Endodermal cell (in vitro differentiated cells): ENCODE results near the gene ZNF385A. TPM values are rescaled to one million over a fixed set of nuclear protein-coding genes. Genes with fewer than 3 reads are reported as not detected.

ENCODE experiments used
- DNase-seq: peaks from one replicate; pipeline ENCODE4 v3.0.0-alpha.2; 2017
- H3K27ac ChIP-seq: 2 replicates; pipeline ENCODE4 v1.5.1; 2013; ENCODE audit warnings: mild to moderate bottlenecking, low read depth, low read length, moderate library complexity
- H3K27me3 ChIP-seq: 2 replicates; pipeline ENCODE4 v1.6.1; 2013; ENCODE audit warnings: mild to moderate bottlenecking, low read length, moderate library complexity; ENCODE audit not compliant: insufficient read depth, control insufficient read depth, poor library complexity, severe bottlenecking
- H3K36me3 ChIP-seq: 2 replicates; pipeline ENCODE4 v1.7.0; 2013; ENCODE audit warnings: mild to moderate bottlenecking, low read length, moderate library complexity; ENCODE audit not compliant: control insufficient read depth, insufficient read depth
- H3K4me1 ChIP-seq: one replicate; pipeline ENCODE4 v1.7.0; 2013; ENCODE audit warnings: low read length; ENCODE audit not compliant: control insufficient read depth, insufficient read depth
- H3K4me3 ChIP-seq: 2 replicates; pipeline ENCODE4 v1.5.1; 2013; ENCODE audit warnings: mild to moderate bottlenecking, low read length, moderate library complexity
- H3K9ac ChIP-seq: 2 replicates; pipeline ENCODE4 v1.6.1; 2013; ENCODE audit warnings: mild to moderate bottlenecking, low read length, moderate library complexity; ENCODE audit not compliant: poor library complexity, severe bottlenecking; ENCODE audit errors: extremely low read depth
- H3K9me3 ChIP-seq: 2 replicates; pipeline ENCODE4 v1.6.1; 2013; ENCODE audit warnings: mild to moderate bottlenecking, low read length, moderate library complexity; ENCODE audit not compliant: control insufficient read depth
- H3K27ac Mint-ChIP-seq: 2 replicates; pipeline ENCODE4 v1.8.0; 2020; ENCODE audit warnings: mixed read lengths
- H3K27me3 Mint-ChIP-seq: 2 replicates; pipeline ENCODE4 v1.8.0; 2021; ENCODE audit warnings: mild to moderate bottlenecking, mixed read lengths; ENCODE audit not compliant: insufficient read depth
- H3K36me3 Mint-ChIP-seq: 2 replicates; pipeline ENCODE4 v1.8.0; 2020; ENCODE audit warnings: low read depth, mixed read lengths
- H3K4me1 Mint-ChIP-seq: 2 replicates; pipeline ENCODE4 v1.8.0; 2020; ENCODE audit warnings: mixed read lengths
- H3K4me3 Mint-ChIP-seq: 2 replicates; pipeline ENCODE4 v1.8.0; 2020; ENCODE audit warnings: mild to moderate bottlenecking, moderate library complexity, mixed read lengths
- H3K9me3 Mint-ChIP-seq: 2 replicates; pipeline ENCODE4 v1.8.0; 2020; ENCODE audit warnings: mild to moderate bottlenecking, mixed read lengths
- CTCF ChIP-seq: fragments of 200-600 bp; sonication (generic); conservative IDR thresholded peaks from 2 replicates; pipeline ENCODE4 v1.5.0; 2021; ENCODE audit warnings: antibody characterized with exemption, mild to moderate bottlenecking
- WGBS, 2 experiments: methylation state at CpG; one replicate each; pipeline versions ENCODE4 v1.1.5 to v1.1.7; 2013; ENCODE audit warnings: missing lambda C conversion rate in 2 of 2, mixed read lengths in 1 of 2; ENCODE audit not compliant: insufficient coverage in 1 of 2, insufficient read length in 1 of 2; 5-methylcytosine and 5-hydroxymethylcytosine counted together
- microRNA-seq: library from miRNA; unstranded; fragments of <30 nt; microRNA quantifications from one replicate; pipeline ENCODE4 v1.2.0, GENCODE V29; 2020; ENCODE audit warnings: borderline microRNAs expressed
- total RNA-seq, 2 donors: library from RNA; stranded (reverse); fragmentation: NEBNext Ultra II Directional in 1 of 2; extraction: Animal tissue kit (Norgen Biotek cat#: 25700) in 1 of 2; gene quantifications; 2 replicates in 1 of 2; 3 replicates in 1 of 2; pipeline ENCODE4 v1.2.1, GENCODE V29; 2021

The ZNF385A gene
- total RNA-seq, 2 donors from 2014 or later: 10.5 to 16.3 TPM

GRCh38 chr12:54324617-54325441 is 59.7 kb downstream of the ZNF385A start, which contains the start of gene COPZ1:
Gene COPZ1 (plus strand): TSS chr12:54325131. CDS start chr12:54325164, 33 bp downstream.
- Mint-ChIP-seq H3K27ac (peak within 1 kb of the TSS; percentile 100), H3K36me3 (no peaks in the 10 kb centered on the region), H3K9me3 (no peaks in the 10 kb centered on the region), H3K4me1 (peaks cover 16% of the 10 kb centered on the region), H3K4me3 (peak within 1 kb of the TSS; percentile 100), H3K27me3 (no peaks in the 10 kb centered on the region)
- peak; percentile 99 for DNase-seq
- no peaks in the 10 kb centered on the region for H3K36me3 ChIP-seq
- TF ChIP-seq CTCF: peak; percentile 91
- H3K27me3 ChIP-seq: no peaks in the 10 kb centered on the region
- no peaks in the 10 kb centered on the region for H3K9me3 ChIP-seq
- WGBS, 2 experiments: 2 to 3% methylated on average over 22 to 34 of the region's 34 CpGs
- peak within 1 kb of the TSS; percentile 81 for H3K27ac ChIP-seq
- peak within 1 kb of the TSS; percentile 97 for H3K9ac ChIP-seq
- H3K4me3 ChIP-seq: peak within 1 kb of the TSS; percentile 96
- peaks cover 2% of the 10 kb centered on the region for H3K4me1 ChIP-seq

GRCh38 chr12:54321363-54321762 is 63.2 kb downstream of the ZNF385A start:
- peaks cover 3% of the 10 kb centered on the region for H3K4me1 Mint-ChIP-seq
- Histone ChIP-seq H3K36me3 (no peaks in the 10 kb centered on the region), H3K27ac (no peak overlapping the region), H3K9ac (no peak overlapping the region), H3K9me3 (no peaks in the 10 kb centered on the region), H3K4me3 (no peak overlapping the region), H3K4me1 (no peaks in the 10 kb centered on the region), H3K27me3 (no peaks in the 10 kb centered on the region)
- no peaks in the 10 kb centered on the region for H3K36me3 Mint-ChIP-seq
- WGBS, 2 experiments: 90 to 93% methylated on average over 5 of the region's 5 CpGs
- H3K4me3 Mint-ChIP-seq: no peak overlapping the region
- H3K27ac Mint-ChIP-seq: no peak overlapping the region
- TF ChIP-seq CTCF: no peak
- no peaks in the 10 kb centered on the region for H3K27me3 Mint-ChIP-seq
- no peaks in the 10 kb centered on the region for H3K9me3 Mint-ChIP-seq
- no peak for DNase-seq

Small RNA genes lying within 50 kb of the gene (microRNA-seq; reads per million reads assigned to microRNA genes)
- 38.0 reads per million, percentile 64 among the genes with 10 or more reads in this experiment for gene MIR148B

Other genes with a start within 250 kb of the ZNF385A start
- gene SMUG1, start 195.7 kb downstream of the ZNF385A start, total RNA-seq: 10 to 100 TPM; 32.4 to 37.2 TPM
- 100 to 1,000 TPM; 230 to 341 TPM for gene CBX5, start 104.6 kb downstream of the ZNF385A start, total RNA-seq
- 1,000 to 10,000 TPM; 2,414 to 2,488 TPM for gene HNRNPA1, start 104.0 kb downstream of the ZNF385A start, total RNA-seq
- gene NFE2, start 83.7 kb downstream of the ZNF385A start, total RNA-seq: 1 to 10 TPM; 2.7 TPM
- gene COPZ1, start 59.6 kb downstream of the ZNF385A start, total RNA-seq: 100 to 1,000 TPM; 153 to 183 TPM
- not detected for gene GPR84, start 20.2 kb downstream of the ZNF385A start, total RNA-seq
- 100 to 1,000 TPM; 189 to 243 TPM for gene ITGA5, start 34.5 kb upstream of the ZNF385A start, total RNA-seq
- not detected for gene GTSF1, start 88.9 kb upstream of the ZNF385A start, total RNA-seq
- 1 to 10 TPM; 2.1 to 2.5 TPM for gene NCKAP1L, start 113.0 kb upstream of the ZNF385A start, total RNA-seq
- 1 to 10 TPM; 1.1 to 1.6 TPM for gene PDE1B, start 164.9 kb upstream of the ZNF385A start, total RNA-seq
- 10 to 100 TPM; 12.5 to 16.1 TPM for gene PPP1R1A, start 203.9 kb upstream of the ZNF385A start, total RNA-seq